Measurements from ENCODE around the gene HDAC2.
A peak's percentile ranks its signal among the peaks of the same experiment; 100 is the strongest.

Gene HDAC2

DNA sequence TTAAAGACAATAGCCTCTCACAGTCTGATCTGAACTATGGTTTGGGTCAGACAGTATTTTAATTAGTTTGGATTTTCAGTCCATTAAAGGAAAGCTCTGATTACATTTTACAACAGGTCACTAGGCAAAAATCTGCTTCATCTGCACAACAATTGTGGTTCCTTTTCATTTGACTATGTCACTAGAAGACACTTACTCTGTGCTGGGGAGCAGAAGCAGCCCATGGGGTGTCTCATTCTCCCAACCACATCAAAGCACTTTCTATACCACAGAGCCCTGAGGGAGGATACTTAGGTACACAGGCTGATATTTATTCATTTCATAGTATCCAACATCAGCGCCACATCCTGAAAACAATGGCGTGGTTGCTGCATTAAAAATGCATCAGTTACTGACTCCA is 36.6 kb upstream of the HDAC2 start:
- no peak for DNase-seq (ENCODE audit: low read depth)
- TF ChIP-seq, protein P1, sequence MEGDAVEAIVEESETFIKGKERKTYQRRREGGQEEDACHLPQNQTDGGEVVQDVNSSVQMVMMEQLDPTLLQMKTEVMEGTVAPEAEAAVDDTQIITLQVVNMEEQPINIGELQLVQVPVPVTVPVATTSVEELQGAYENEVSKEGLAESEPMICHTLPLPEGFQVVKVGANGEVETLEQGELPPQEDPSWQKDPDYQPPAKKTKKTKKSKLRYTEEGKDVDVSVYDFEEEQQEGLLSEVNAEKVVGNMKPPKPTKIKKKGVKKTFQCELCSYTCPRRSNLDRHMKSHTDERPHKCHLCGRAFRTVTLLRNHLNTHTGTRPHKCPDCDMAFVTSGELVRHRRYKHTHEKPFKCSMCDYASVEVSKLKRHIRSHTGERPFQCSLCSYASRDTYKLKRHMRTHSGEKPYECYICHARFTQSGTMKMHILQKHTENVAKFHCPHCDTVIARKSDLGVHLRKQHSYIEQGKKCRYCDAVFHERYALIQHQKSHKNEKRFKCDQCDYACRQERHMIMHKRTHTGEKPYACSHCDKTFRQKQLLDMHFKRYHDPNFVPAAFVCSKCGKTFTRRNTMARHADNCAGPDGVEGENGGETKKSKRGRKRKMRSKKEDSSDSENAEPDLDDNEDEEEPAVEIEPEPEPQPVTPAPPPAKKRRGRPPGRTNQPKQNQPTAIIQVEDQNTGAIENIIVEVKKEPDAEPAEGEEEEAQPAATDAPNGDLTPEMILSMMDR (conservative IDR thresholded peaks at IDR 0.05; ENCODE audit: low read depth, low read length): no peak
- H3K4me3 ChIP-seq (ENCODE audit: low read depth, low read length): no peak overlapping the region

DNA sequence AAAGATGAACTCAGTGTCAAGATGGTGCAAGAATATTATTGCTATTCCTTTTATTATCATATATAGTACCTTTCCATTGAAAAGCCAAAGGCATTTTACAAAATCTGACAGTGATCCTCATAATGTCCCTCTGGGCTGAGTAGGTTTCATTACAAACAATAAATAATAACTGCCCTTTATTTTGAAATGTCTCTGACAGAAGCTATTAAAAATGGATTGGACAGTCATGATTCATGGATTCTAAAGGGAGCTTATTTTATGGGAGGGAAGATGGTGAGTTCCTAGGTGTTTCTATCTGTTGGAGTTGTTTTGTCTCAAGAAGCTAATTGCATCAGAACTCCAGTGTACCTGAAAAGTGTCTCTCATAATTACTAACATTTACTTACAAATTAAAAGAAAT is 30.4 kb upstream of the HDAC2 start:
- no peak for DNase-seq (ENCODE audit: low read depth)
- TF ChIP-seq, protein P1 (conservative IDR thresholded peaks at IDR 0.05; ENCODE audit: low read depth, low read length): no peak
- no peak overlapping the region for H3K4me3 ChIP-seq (ENCODE audit: low read depth, low read length)

DNA sequence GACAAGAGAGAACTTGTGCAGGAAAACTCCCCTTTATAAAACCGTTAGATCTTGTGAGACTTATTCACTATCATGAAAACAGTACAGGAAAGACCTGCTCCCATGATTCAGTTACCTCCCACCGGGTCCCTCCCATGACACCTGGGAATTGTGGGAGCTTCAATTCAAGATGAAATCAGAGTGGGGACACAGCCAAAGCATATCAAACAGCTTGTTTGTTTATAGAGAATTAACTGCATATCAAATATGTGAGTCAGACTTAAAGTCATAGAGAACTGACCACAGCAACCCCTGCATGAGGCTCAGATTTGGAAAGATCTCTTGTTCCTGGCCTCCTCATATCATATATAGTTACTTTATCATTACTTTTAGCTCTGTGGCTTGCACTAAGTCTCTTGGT is 29.1 kb upstream of the HDAC2 start:
- no peak overlapping the region for H3K4me3 ChIP-seq (ENCODE audit: low read depth, low read length)
- TF ChIP-seq, protein P1 (conservative IDR thresholded peaks at IDR 0.05; ENCODE audit: low read depth, low read length): no peak
- peak; percentile 73 for DNase-seq (ENCODE audit: low read depth)

DNA sequence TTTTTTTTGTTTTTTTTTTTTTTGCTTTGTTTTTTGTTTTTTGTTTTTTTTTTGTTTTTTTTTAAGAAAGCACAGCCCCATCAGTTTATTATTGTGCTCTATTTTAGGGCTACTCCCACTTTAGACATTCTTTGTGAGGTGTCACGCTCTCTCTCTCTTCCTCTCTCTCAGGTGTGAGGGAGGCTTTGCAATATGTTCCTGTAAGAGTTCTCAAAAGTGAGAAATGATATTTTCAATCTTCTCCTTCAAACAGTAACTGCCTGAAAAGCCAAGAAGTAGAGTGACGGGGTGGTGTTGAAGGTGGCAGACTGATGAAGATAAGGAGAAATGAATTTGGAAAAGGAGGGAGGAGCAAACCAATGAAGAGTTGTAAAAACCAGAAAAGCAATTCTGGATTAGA is 28.3 kb upstream of the HDAC2 start:
- TF ChIP-seq, protein P1 (conservative IDR thresholded peaks at IDR 0.05; ENCODE audit: low read depth, low read length): no peak
- no peak overlapping the region for H3K4me3 ChIP-seq (ENCODE audit: low read depth, low read length)
- no peak for DNase-seq (ENCODE audit: low read depth)

DNA sequence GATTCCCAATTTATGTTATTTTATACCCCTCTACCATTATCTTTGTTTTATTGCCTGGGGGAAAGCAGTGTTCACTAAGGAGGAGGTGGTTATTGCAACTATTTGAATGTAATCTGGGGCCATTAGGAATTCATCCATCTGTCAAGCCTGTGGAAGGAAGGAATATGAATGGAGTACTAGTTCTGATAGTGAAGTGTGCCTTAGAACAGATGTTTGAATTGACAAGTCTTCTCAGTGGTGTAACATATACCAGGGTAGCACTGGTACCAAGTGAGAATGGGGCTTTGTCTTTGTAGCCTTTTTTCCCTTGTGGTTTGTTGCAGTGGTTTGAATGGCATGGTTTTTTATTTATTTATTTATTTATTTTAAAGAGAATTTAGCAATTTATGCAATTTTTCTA is 27.9 kb upstream of the HDAC2 start:
- H3K4me3 ChIP-seq (ENCODE audit: low read depth, low read length): no peak overlapping the region
- TF ChIP-seq, protein P1 (conservative IDR thresholded peaks at IDR 0.05; ENCODE audit: low read depth, low read length): no peak
- DNase-seq (ENCODE audit: low read depth): no peak

DNA sequence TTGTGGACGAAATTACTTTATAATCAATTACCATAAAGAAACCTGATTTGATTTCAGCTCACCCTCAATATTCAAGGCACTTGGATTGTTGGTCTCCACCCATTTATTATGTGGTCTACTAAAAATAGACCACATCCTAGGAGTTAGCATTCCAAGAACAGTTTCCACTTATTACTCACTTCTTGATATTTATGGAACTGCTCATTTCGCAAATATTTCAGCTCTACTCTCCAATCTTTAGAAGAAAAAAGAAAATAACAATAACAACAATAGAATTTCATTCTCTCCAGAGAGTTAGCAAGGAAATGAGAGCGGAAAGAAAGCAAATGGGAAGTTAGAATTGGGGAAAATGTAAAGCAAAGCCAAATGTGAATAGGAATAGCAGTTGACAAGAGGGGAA is 26.2 kb upstream of the HDAC2 start:
- H3K4me3 ChIP-seq (ENCODE audit: low read depth, low read length): no peak overlapping the region
- TF ChIP-seq, protein P1 (conservative IDR thresholded peaks at IDR 0.05; ENCODE audit: low read depth, low read length): no peak
- DNase-seq (ENCODE audit: low read depth): peak; percentile 81

DNA sequence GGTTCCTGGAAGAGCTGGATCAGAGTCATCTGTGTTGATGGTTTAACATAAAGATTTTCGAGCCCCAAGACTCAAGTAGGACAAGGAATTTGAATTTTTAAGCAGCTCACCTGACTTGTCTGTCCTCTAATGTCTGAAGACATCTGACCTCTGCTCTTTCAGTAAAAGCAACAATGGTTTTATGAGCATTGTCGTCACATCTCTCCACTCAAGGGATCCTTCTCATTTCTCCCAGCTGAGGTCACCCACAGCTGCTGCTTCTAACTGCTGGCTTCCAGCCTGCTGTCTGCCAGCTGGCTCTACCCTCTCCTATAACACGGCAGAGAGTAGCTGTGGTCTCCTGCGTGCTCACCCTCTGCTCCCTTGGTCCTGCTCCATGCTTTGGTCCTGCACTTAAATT is 24.7 kb upstream of the HDAC2 start:
- TF ChIP-seq, protein P1 (conservative IDR thresholded peaks at IDR 0.05; ENCODE audit: low read depth, low read length): no peak
- H3K4me3 ChIP-seq (ENCODE audit: low read depth, low read length): no peak overlapping the region
- DNase-seq (ENCODE audit: low read depth): peak; percentile 96

Measured in choroid plexus epithelial cell (primary cell).